HG02642 (cell line): ENCODE results near the gene ABCC2.
A peak's percentile ranks its signal among the peaks of the same experiment; 100 is the strongest.
"Not testable (repeated sequence)": the region's sequence is repeated elsewhere in the genome, so short reads cannot be mapped to it uniquely, and the experiment has no call there.

Experiments used
- ATAC-seq: cut with Tn5 transposase; IDR thresholded peaks from one replicate; pipeline ENCODE4 v1.9.1; 2021; ENCODE audit warnings: mild to moderate bottlenecking; ENCODE audit not compliant: unreplicated experiment, poor library complexity

The ABCC2 gene

DNA sequence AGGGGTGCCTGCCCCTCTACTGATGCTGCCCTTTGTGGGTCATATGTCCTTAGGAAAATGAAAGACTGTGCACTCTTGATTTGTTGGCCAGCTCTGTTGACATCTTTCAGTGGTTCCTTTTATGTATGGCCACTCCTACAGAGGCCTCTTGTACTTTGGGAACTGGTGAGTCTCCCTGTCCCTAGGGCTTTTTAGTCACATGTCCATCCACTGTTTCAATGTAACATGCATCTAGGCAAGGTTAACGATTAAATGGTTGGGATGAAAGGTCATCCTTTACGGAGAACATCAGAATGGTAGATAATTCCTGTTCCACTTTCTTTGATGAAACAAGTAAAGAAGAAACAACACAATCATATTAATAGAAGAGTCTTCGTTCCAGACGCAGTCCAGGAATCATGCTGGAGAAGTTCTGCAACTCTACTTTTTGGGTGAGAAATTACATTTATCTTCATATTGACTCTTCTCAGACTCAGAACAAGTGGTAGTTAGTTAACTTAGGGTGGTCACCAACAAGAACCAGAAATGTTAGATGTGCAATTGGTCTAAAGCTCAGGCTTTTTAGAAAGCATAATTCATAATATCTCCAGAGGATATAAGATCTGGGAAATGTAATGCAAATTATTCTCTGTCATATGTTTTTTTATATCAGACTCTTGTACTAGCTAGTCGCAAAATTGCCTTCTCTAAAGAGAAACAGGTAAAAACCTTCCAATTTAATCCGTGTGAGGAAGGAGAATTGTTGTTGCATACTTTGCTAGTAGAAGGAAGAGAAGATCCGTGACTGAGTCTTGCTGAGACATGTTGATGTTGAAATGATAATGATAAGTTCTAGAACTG lies at the start of gene ABCC2:
TSS of gene ABCC2 (plus strand) at position 194 of the 840 bp plus-strand sequence. CDS start at position 399, 205 bp downstream.
- ATAC-seq = no peak

- no peak for ATAC-seq
Measured at GRCh38 chr10:99733366-99733765, 49.1 kb upstream of the ABCC2 start.

DNA sequence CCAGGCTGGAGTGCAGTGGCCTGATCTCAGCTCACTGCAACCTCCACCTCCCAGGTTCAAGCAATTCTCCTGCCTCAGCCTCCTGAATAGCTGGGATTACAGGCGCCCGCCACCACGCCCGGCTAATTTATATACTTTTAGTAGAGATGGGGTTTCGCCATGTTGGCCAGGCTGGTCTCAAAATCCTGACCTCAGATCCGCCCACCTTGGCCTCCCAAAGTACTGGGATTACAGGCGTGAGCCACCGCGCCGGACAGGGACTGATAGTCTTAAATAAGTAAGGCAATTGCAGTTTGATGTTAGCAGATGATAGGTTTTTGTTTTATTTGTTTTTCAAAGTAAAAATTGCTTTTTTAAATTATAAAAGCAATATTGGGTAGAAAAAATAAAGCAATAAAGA lies 48.3 kb upstream of the ABCC2 start:
- ATAC-seq = not testable (repeated sequence)

DNA sequence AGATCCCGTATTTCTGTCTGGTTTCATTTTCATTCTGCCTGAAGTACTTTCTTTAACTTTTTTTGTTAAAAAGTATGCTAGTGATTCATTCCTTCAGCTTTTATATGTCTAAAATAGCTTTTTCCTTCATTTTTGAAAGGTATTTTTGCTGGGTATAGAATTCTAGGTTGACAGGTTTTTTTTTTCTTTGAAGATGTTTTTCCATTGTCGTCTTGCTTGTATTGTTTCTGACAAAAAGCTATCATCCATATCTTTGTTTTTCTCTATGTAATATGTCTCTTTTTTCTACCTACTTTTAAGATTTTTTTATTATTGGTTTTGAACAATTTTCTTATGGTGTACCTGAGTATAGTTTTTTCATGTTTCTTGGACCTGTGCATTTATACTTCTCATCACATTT lies 42.2 kb upstream of the ABCC2 start:
- ATAC-seq = no peak

- ATAC-seq = no peak
Measured at GRCh38 chr10:99740933-99741559, 41.4 kb upstream of the ABCC2 start.

- no peak for ATAC-seq
Measured at GRCh38 chr10:99742254-99742653, 40.2 kb upstream of the ABCC2 start.

DNA sequence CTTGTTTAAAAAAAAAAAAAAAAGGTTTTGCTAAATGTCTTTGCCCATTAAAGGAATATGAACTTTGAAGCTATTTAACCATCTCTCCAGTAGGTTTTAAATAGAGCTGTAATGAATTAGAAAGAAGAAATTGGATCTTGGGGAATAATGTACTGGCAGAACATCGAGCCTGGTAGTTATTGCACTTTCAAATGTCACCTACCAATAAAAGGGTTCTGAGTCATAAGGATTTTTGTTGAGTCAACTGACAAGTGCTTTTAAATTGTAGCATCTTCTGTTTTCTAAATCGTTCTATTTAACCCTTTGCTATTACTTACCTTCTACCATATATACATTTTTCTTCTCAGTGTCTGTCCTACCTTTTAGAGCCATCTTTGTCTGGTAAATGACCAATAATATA lies 39.7 kb upstream of the ABCC2 start:
- no peak for ATAC-seq

- ATAC-seq = no peak
Measured at GRCh38 chr10:99743841-99744240, 38.6 kb upstream of the ABCC2 start.

DNA sequence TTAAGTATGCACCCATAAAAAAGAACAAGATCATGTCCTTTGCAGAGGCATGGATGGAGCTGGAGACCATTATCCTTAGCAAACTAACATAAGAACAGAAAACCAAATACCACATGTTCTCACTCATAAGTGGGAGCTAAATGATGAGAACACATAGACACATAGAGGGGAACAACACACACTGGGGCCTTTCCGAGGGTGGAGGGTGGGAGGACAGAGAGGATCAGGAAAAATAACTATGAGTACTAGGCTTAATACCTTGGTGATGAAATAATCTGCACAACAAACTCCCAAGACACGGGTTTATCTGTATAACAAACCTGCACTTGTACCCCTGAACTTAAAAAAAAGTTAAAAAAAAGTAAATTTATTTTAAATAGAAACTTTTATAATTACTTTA lies 36.3 kb upstream of the ABCC2 start:
- not testable (repeated sequence) for ATAC-seq

DNA sequence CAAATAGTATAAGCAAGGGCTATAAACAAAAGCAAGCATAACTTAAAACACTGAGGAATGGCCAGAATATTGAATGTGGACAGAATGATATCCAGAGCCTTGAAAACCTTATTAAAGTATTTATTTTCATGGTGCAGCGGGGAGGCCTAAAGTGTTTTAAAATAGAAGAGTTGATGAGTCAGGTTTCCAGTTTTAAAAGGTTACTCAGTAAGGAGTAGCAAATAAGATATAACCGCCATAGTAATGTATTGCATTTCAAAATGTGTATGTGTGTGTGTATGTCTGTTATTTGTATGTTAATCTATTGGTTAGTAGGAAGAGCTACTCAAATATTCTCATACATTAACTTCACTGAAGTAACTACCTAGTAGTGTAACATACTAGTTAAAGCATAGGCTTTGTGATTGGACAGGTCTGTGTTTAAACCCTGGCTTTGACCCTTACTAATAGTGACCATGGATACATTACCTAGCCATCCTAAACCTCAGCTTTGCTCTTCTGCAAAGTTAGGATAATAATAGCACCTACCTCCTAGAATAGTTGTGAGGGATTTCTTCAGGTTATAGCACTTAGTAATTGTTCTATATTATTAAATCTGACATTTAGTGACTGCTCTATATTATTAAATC lies 33.5 kb upstream of the ABCC2 start:
- ATAC-seq = no peak

- no peak for ATAC-seq
Measured at GRCh38 chr10:99750641-99751040, 31.8 kb upstream of the ABCC2 start.

DNA sequence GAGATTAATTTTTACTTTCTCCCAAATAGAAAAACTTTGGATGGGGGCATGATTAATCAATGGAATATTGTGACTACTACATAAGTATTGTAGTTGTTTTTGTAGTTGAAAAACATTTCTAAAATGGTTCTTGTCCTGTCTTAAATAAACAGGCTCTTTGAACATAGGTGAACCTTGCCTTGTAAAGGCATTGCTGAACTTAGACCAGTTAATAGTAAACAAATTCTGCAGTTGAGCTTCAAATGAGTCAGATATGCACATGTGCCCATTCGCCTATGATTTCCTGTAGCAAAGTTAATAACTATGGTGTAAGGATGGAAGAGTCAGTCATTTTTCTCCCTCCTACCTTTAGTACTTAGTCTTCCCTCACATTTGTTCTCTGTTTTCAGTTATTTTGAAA lies 27.8 kb upstream of the ABCC2 start:
- ATAC-seq = no peak

- no peak for ATAC-seq
Measured at GRCh38 chr10:99756159-99756558, 26.3 kb upstream of the ABCC2 start.

- ATAC-seq = no peak
Measured at GRCh38 chr10:99758211-99758891, 24.1 kb upstream of the ABCC2 start.

DNA sequence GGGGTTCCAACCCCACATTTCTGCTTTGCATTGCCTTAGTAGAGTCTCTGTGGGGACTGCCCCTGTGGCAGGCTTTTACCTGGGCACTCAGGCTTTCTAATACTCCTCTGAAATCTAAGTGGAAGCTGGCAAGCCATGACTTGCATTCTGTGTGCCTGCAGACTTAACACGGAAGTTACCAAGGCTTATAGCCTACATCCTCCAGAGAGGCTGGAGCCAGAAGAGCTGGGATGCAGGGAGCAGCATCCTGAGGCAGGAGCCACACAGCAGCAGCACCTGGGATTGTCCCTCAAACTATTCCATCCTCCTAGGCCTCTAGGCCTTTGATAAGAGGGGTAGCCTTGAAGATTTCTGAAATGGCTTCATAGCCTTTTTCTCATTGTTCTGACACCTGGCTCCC lies 22.1 kb upstream of the ABCC2 start:
- no peak for ATAC-seq

- no peak for ATAC-seq
Measured at GRCh38 chr10:99761365-99761764, 21.1 kb upstream of the ABCC2 start.

GRCh38 chr10:99765672-99766301 lies 16.7 kb upstream of the ABCC2 start:
- no peak for ATAC-seq

DNA sequence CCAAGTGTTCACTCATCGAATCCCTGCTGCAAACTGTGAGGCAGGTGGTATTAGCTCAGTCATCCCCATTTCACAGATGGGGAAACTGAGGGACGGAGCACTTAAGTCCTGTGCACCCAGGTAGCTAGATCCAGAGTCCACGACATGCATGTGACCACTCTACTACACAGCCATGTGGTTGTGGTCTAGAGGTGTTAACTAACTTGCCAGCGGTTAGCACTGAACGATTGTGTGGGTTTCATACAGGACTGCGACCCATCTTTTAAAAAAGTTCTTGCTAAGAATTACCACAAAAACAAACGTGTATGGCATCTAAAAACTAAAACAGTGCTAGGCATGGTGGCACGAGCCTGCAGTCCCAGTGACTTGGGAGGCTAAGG lies 16.1 kb upstream of the ABCC2 start:
- ATAC-seq = peak; percentile 57

DNA sequence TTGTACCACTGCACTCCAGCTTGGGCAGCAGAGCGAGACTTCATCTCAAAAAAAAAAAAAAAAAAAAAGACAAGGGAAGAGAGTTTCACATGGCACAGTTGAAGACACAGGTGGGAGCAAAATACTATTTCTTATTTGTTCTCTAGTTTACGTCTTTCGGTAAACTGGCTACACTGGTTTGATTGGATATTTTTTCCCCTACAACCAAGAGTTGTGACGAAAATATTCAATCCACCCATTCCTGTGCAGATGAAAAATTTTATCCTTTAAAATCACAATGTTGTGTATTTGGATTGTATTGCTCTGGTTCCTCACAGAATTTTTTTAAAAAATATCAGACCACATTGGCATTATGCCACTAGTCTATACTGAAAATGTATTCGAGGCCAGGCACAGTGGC lies 14.5 kb upstream of the ABCC2 start:
- ATAC-seq = no peak

- ATAC-seq = no peak
Measured at GRCh38 chr10:99768556-99768955, 13.9 kb upstream of the ABCC2 start.
